HG02981 (cell line): ENCODE results near the gene STPG3.
A peak's percentile ranks its signal among the peaks of the same experiment; 100 is the strongest.

ENCODE experiments used
- ATAC-seq: cut with Tn5 transposase; IDR thresholded peaks from one replicate; pipeline ENCODE4 v1.9.1; 2021; ENCODE audit warnings: mild to moderate bottlenecking, moderate library complexity; ENCODE audit not compliant: unreplicated experiment

STPG3 gene

GRCh38 chr9:137299203-137299565 lies 48.1 kb downstream of the STPG3 start:
- ATAC-seq = no peak

GRCh38 chr9:137299938-137300337 lies 48.9 kb downstream of the STPG3 start:
- no peak for ATAC-seq

GRCh38 chr9:137300567-137301080 lies 49.5 kb downstream of the STPG3 start:
- ATAC-seq = no peak

GRCh38 chr9:137301081-137301947 lies 50.2 kb downstream of the STPG3 start:
- ATAC-seq = no peak

GRCh38 chr9:137302118-137302448 lies 51.0 kb downstream of the STPG3 start, which contains the start of gene NRARP:
NRARP (minus strand) TSS chr9:137302271; CDS start chr9:137301928, 343 bp downstream.
- peak; percentile 55 for ATAC-seq

GRCh38 chr9:137302449-137303150 lies 51.5 kb downstream of the STPG3 start:
- peak; percentile 36 for ATAC-seq
